Testis (tissue), 2 donors: Measurements from ENCODE around the gene TEX14.

Experiments
- POLR2A ChIP-seq: fragments of 450-650 bp; IDR thresholded peaks from one replicate; pipeline ENCODE4 v1.6.1; 2017; ENCODE audit warnings: antibody characterized with exemption, mild to moderate bottlenecking, moderate library complexity
- TF ChIP-seq, protein P1 (sequence below), 3 experiments: fragments of 450-650 bp in 2 of 3; fragments of 200-600 bp in 1 of 3; sonication (generic) in 1 of 3; IDR thresholded peaks; one replicate each; pipeline ENCODE4 v1.5.1; 2016 to 2019; ENCODE audit warnings: antibody characterized with exemption in 3 of 3, mild to moderate bottlenecking in 2 of 3, moderate library complexity in 1 of 3

DNA sequence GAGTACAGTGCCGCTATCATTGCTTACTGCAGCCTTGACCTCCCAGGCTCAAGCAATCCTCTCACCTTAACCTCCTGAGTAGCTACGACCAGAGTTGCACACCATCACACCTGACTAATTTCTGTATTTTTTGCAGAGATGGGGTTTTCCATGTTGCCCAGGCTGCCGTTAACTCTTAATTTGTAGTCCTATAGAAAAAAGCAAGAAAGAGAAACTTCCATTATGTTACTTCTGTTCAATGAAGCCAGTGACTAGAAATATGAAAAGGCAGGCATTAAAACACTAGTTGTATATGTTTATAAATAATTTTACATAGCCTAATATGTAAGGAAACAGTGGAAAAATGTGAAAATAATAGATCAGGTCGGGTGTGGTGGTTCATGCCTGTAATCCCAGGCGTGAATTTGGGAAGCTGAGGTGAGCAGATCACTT is 10.2 kb upstream of the TEX14 start:
- TF ChIP-seq, protein P1, sequence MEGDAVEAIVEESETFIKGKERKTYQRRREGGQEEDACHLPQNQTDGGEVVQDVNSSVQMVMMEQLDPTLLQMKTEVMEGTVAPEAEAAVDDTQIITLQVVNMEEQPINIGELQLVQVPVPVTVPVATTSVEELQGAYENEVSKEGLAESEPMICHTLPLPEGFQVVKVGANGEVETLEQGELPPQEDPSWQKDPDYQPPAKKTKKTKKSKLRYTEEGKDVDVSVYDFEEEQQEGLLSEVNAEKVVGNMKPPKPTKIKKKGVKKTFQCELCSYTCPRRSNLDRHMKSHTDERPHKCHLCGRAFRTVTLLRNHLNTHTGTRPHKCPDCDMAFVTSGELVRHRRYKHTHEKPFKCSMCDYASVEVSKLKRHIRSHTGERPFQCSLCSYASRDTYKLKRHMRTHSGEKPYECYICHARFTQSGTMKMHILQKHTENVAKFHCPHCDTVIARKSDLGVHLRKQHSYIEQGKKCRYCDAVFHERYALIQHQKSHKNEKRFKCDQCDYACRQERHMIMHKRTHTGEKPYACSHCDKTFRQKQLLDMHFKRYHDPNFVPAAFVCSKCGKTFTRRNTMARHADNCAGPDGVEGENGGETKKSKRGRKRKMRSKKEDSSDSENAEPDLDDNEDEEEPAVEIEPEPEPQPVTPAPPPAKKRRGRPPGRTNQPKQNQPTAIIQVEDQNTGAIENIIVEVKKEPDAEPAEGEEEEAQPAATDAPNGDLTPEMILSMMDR (IDR thresholded peaks at IDR 0.05) = no peak
- TF ChIP-seq POLR2A = no peak
